GM23248 (cell line): ENCODE data around the gene PLD4. TPM values are rescaled to one million over a fixed set of nuclear protein-coding genes. Genes with fewer than 3 reads are reported as not detected.
"Not testable (repeated sequence)": the region's sequence is repeated elsewhere in the genome, so short reads cannot be mapped to it uniquely, and the experiment has no call there.

Experiments
- DNase-seq: peaks from one replicate; pipeline ENCODE4 v3.0.0-alpha.2; 2015
- H2AFZ ChIP-seq: fragments of 200-600 bp; sonication (generic); 2 replicates; pipeline ENCODE4 v1.6.1; 2016; ENCODE audit warnings: antibody characterized with exemption
- H3F3A ChIP-seq: fragments of 200-600 bp; sonication (generic); 2 replicates; pipeline ENCODE4 v1.6.1; 2016; ENCODE audit warnings: mild to moderate bottlenecking, antibody characterized with exemption, mixed run types; ENCODE audit not compliant: insufficient read depth
- H3K27ac ChIP-seq: fragments of 200-600 bp; sonication (generic); 2 replicates; pipeline ENCODE4 v1.5.1; 2016; ENCODE audit warnings: mild to moderate bottlenecking
- H3K27me3 ChIP-seq: fragments of 200-600 bp; sonication (generic); replicated peaks from 2 replicates; pipeline ENCODE4 v1.6.1; 2016; ENCODE audit warnings: mild to moderate bottlenecking; ENCODE audit not compliant: insufficient read depth
- H3K36me3 ChIP-seq: fragments of 200-600 bp; sonication (generic); 2 replicates; pipeline ENCODE4 v1.6.1; 2016; ENCODE audit warnings: low read depth, mild to moderate bottlenecking
- H3K4me1 ChIP-seq: fragments of 200-600 bp; sonication (generic); 2 replicates; pipeline ENCODE4 v1.6.1; 2016; ENCODE audit warnings: mild to moderate bottlenecking; ENCODE audit not compliant: insufficient read depth
- H3K4me2 ChIP-seq: fragments of 200-600 bp; sonication (generic); one replicate; pipeline ENCODE4 v1.6.1; 2016; ENCODE audit warnings: mild to moderate bottlenecking; ENCODE audit not compliant: unreplicated experiment
- H3K4me3 ChIP-seq: fragments of 200-600 bp; sonication (generic); 2 replicates; pipeline ENCODE4 v1.5.1; 2016; ENCODE audit warnings: mild to moderate bottlenecking
- H3K79me2 ChIP-seq: fragments of 200-600 bp; sonication (generic); 2 replicates; pipeline ENCODE4 v1.6.1; 2016; ENCODE audit warnings: mild to moderate bottlenecking; ENCODE audit not compliant: insufficient read depth
- H3K9ac ChIP-seq: fragments of 200-600 bp; sonication (generic); 2 replicates; pipeline ENCODE4 v1.6.1; 2016; ENCODE audit warnings: mild to moderate bottlenecking
- H3K9me2 ChIP-seq: fragments of 200-600 bp; sonication (generic); 2 replicates; pipeline ENCODE4 v1.6.1; 2016; ENCODE audit warnings: mixed run types, mild to moderate bottlenecking, moderate library complexity; ENCODE audit not compliant: insufficient read depth
- H3K9me3 ChIP-seq: fragments of 200-600 bp; sonication (generic); one replicate; pipeline ENCODE4 v1.6.1; 2017; ENCODE audit warnings: low read depth
- H4K20me1 ChIP-seq: fragments of 200-600 bp; sonication (generic); 2 replicates; pipeline ENCODE4 v1.6.0; 2016; ENCODE audit not compliant: insufficient read depth
- EZH2 ChIP-seq: fragments of 200-600 bp; sonication (generic); IDR thresholded peaks from 2 replicates; pipeline ENCODE4 v1.6.1; 2018; ENCODE audit warnings: antibody characterized with exemption, mild to moderate bottlenecking; ENCODE audit not compliant: insufficient read depth, poor library complexity, severe bottlenecking
- EZH2phosphoT487 ChIP-seq: fragments of 200-600 bp; sonication (generic); IDR thresholded peaks from 2 replicates; pipeline ENCODE4 v1.6.1; 2018; ENCODE audit warnings: antibody characterized with exemption, moderate library complexity, mild to moderate bottlenecking, low read depth; ENCODE audit not compliant: insufficient read depth
- WGBS, 2 experiments: methylation state at CpG; one replicate each; pipeline ENCODE4 v1.1.6; 2015 to 2017; ENCODE audit warnings: low lambda C conversion rate in 2 of 2, low coverage in 1 of 2; ENCODE audit errors: missing lambda C conversion rate in 2 of 2; 5-methylcytosine and 5-hydroxymethylcytosine counted together
- in situ Hi-C: fragments of 300-500 bp; cut with MboI; formaldehyde crosslinking; loops from 2 replicates; pipeline ENCODE4 v1.15.0; 2020
- polyA plus RNA-seq: library from polyadenylated mRNA; unstranded; fragments of >200 nt; fragmentation: Nextera tagmentation; extraction: Ambion mirVana; gene quantifications from 2 replicates; pipeline ENCODE4 v1.2.1, GENCODE V29; 2016
- total RNA-seq: library from RNA; depleted of rRNA; stranded (reverse); fragments of >200 nt; shearing (Covaris generic); gene quantifications from 2 replicates; pipeline ENCODE4 v1.2.3, GENCODE V29; 2014

The PLD4 gene
- total and polyA plus RNA-seq, 2 experiments from 2014 or later = not detected

DNA sequence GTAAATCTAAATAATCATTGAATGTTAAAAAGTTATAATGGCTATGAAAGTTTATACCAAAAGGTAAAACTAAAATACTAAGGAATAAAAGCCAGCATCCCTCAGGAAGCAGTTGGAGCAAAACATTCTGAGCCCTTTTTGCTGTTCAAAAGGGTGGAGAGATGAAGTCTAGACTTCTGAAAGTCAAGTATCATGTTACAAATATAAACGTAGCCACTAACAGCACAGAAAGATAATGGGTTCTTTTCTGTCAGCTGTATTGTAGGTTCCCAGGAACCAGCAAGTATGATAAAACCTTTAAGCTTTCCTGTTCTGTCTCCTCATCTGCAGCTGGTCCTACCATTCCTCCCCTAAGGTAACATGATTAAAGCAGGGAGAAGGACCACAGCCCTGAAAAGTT lies 16.4 kb upstream of the PLD4 start:
- H3K4me1 ChIP-seq = no peaks in the 10 kb centered on the region
- H3K9me3 ChIP-seq = no peaks in the 10 kb centered on the region
- H3K4me3 ChIP-seq = no peak overlapping the region
- TF ChIP-seq EZH2 = no peak
- H3K27me3 ChIP-seq = peaks cover 7% of the 10 kb centered on the region; the same call in 1 of the 2 replicates
- H4K20me1 ChIP-seq = no peaks in the 10 kb centered on the region
- no peak for DNase-seq
- H2AFZ ChIP-seq = no peak overlapping the region
- no peak overlapping the region for H3K4me2 ChIP-seq
- no peaks in the 10 kb centered on the region for H3K9me2 ChIP-seq
- whole genome bisulfite sequencing, 2 experiments = 0% methylated on average over 1 of the region's 1 CpG
- H3K27ac ChIP-seq = no peak overlapping the region
- H3K9ac ChIP-seq = no peak overlapping the region
- in situ Hi-C loops = loop anchor here (10.0 kb wide), 1 partner anchor 136 kb away; no protein-coding TSS in a partner anchor
- no peaks in the 10 kb centered on the region for H3K79me2 ChIP-seq
- no peaks in the 10 kb centered on the region for H3K36me3 ChIP-seq
- no peaks in the 10 kb centered on the region for H3F3A ChIP-seq

DNA sequence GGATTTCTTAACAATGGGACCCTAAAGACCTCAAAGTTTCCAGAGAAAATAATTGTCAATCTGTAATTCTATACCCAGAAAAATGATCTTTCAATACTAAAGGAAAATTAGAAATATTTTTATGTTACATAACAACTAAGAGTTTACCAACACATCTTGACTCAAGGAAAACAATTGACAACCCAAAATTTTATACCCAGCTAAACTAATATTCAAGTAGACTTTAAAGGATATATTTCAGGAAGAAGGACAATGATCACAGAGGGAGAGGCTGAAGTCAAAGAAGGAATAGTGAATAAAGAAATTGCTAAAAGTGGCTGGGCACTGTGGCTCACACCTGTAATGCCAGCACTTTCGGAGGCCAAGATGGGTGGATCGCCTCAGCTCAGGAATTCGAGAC lies 12.6 kb upstream of the PLD4 start:
- no peaks in the 10 kb centered on the region for H3K9me2 ChIP-seq
- 42 to 47% methylated on average over 3 of the region's 3 CpGs for WGBS, 2 experiments
- H3K4me1 ChIP-seq = no peaks in the 10 kb centered on the region
- no peak overlapping the region for H2AFZ ChIP-seq
- in situ Hi-C loops = no loop called here
- TF ChIP-seq EZH2 (no peak), EZH2phosphoT487 (no peak)
- peaks cover 30% of the 10 kb centered on the region for H3K27me3 ChIP-seq
- no peak overlapping the region for H3K9ac ChIP-seq
- H3K79me2 ChIP-seq = no peaks in the 10 kb centered on the region
- H3K4me3 ChIP-seq = no peak overlapping the region
- H3F3A ChIP-seq = no peaks in the 10 kb centered on the region
- no peak for DNase-seq
- H3K4me2 ChIP-seq = no peak overlapping the region
- H4K20me1 ChIP-seq = no peaks in the 10 kb centered on the region
- no peaks in the 10 kb centered on the region for H3K36me3 ChIP-seq
- no peaks in the 10 kb centered on the region for H3K9me3 ChIP-seq
- H3K27ac ChIP-seq = no peak overlapping the region

DNA sequence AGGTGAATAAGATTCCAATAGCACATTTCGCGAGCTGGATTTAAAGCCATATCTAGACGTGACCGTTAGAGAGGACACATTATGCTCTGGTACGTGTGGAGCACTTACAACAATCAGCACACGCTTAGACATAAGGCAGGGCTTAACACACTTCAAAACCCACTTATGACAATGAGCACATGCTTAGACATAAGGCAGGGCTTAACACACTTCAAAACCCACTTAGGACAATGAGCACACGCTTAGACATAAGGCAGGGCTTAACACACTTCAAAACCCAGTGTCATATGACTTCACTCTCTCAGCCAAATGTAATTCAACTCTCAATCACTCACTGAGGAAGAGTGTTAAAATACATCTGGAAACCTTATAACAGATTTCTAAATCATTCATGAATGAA lies 11.2 kb upstream of the PLD4 start:
- no peak overlapping the region for H3K4me3 ChIP-seq
- H3K9me3 ChIP-seq = no peaks in the 10 kb centered on the region
- peaks cover 30% of the 10 kb centered on the region for H3K27me3 ChIP-seq
- H3K4me2 ChIP-seq = no peak overlapping the region
- no peak overlapping the region for H3K9ac ChIP-seq
- in situ Hi-C loops = no loop called here
- no peaks in the 10 kb centered on the region for H3K79me2 ChIP-seq
- no peak overlapping the region for H3K27ac ChIP-seq
- H3F3A ChIP-seq = no peaks in the 10 kb centered on the region
- no peaks in the 10 kb centered on the region for H4K20me1 ChIP-seq
- TF ChIP-seq EZH2phosphoT487 (no peak), EZH2 (no peak)
- DNase-seq = no peak
- no peaks in the 10 kb centered on the region for H3K9me2 ChIP-seq
- H3K36me3 ChIP-seq = no peaks in the 10 kb centered on the region
- no peaks in the 10 kb centered on the region for H3K4me1 ChIP-seq
- 14 to 21% methylated on average over 7 of the region's 7 CpGs for WGBS, 2 experiments
- H2AFZ ChIP-seq = no peak overlapping the region

DNA sequence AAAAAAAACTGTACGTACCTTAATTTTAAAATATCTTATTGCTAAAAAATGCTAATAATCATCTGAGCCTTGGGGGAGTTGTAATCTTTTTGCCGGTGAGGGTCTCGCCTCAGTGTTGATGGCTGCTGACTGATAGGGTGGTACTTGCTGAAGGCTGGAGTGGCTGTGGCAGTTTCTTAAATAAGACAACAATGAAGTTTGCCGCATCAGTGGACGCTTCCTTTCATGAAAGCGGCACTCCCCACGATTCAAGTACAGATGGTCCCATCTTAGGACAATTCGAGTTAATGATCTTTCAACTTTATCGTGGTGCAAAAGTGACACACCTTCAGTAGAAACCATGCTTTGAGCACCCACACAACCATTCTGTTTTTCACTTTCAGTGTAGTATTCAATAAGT lies 7.6 kb upstream of the PLD4 start:
- H3K27ac ChIP-seq = no peak overlapping the region
- H3K9ac ChIP-seq = no peak overlapping the region
- TF ChIP-seq EZH2phosphoT487 (no peak), EZH2 (no peak)
- H3K36me3 ChIP-seq = no peaks in the 10 kb centered on the region
- no peak overlapping the region for H3K4me2 ChIP-seq
- no peaks in the 10 kb centered on the region for H3K9me3 ChIP-seq
- WGBS, 2 experiments = 87 to 89% methylated on average over 9 of the region's 9 CpGs
- H3K79me2 ChIP-seq = no peaks in the 10 kb centered on the region
- no peak for DNase-seq
- no peaks in the 10 kb centered on the region for H3F3A ChIP-seq
- no peak overlapping the region for H2AFZ ChIP-seq
- H3K9me2 ChIP-seq = no peaks in the 10 kb centered on the region
- H3K4me1 ChIP-seq = no peaks in the 10 kb centered on the region
- no peak overlapping the region for H3K4me3 ChIP-seq
- in situ Hi-C loops = no loop called here
- H3K27me3 ChIP-seq = peaks cover 36% of the 10 kb centered on the region
- no peaks in the 10 kb centered on the region for H4K20me1 ChIP-seq

DNA sequence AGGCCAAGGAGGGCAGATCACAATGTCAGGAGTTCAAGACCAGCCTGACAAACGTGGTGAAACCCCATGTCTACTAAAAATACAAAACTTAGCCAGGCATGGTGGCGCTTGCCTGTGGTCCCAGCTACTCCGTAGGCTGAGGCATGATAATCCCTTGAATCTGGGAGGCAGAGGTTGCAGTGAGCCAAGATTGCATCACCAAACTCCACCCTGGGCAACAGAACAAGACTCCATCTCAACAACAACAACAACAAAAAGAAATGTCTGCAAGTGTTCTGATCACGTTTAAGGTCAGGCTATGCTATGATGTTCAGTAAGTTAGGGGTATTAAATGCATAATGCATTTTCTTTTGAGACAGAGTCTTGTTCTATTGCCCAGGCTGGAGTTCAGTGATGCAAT lies 6.7 kb upstream of the PLD4 start:
- peak; percentile 29 for DNase-seq
- H3K4me2 ChIP-seq = no peak overlapping the region
- H3K9me2 ChIP-seq = no peaks in the 10 kb centered on the region
- no peak overlapping the region for H3K4me3 ChIP-seq
- H3K79me2 ChIP-seq = no peaks in the 10 kb centered on the region
- no peaks in the 10 kb centered on the region for H3K36me3 ChIP-seq
- peaks cover 36% of the 10 kb centered on the region for H3K27me3 ChIP-seq
- H3K9me3 ChIP-seq = no peaks in the 10 kb centered on the region
- in situ Hi-C loops = no loop called here
- no peak overlapping the region for H3K9ac ChIP-seq
- WGBS, 2 experiments = 1 to 7% methylated on average over 4 of the region's 4 CpGs
- H3K4me1 ChIP-seq = no peaks in the 10 kb centered on the region
- H3K27ac ChIP-seq = no peak overlapping the region
- no peak overlapping the region for H2AFZ ChIP-seq
- no peaks in the 10 kb centered on the region for H3F3A ChIP-seq
- TF ChIP-seq EZH2phosphoT487 = no peak
- no peak for TF ChIP-seq EZH2
- no peaks in the 10 kb centered on the region for H4K20me1 ChIP-seq

DNA sequence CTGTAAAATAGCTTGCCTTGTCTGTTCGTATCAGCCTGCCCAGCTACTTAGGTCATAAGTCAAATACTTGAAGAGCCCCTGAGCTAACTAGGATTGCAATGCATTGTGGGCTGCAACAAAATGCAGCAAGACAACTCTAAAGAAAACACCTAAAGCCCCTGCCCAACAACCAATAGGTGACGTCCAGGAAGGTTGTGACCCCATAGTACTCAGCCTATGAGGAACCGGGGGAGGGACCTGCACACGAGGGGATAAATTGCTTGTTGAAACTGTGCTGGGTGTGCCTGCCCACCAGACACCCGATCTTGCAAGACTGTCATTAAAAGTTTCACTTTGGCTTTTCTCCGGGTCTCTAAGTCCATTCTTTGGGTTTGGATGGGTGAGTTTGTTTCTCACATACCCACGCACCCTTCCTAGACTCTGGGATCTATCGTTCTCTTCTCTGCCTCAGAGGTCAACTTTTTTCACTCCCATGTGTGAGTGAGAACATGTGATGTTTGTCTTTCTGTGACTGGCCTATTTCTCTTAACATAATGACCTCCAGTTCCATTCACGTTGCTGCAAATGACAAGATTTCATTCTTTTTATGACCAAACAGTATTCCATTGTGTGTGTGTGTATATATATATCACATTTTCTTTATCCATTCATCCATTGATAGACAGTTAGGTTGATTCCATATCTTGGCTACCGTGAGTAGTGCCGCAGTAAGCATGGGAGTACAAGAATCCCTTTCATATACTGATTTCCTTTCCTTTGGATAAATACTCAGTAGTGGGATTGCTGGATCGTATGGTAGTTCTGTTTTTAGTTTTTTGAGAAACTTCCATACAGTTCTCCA lies 5.3 kb upstream of the PLD4 start:
- H3K27me3 ChIP-seq = peaks cover 26% of the 10 kb centered on the region
- H3F3A ChIP-seq, H3K36me3 ChIP-seq, H3K79me2 ChIP-seq, H3K9me2 ChIP-seq, in situ Hi-C loops, H2AFZ ChIP-seq, H3K9me3 ChIP-seq, H3K9ac ChIP-seq, DNase-seq, H3K4me1 ChIP-seq, H3K4me3 ChIP-seq, H3K27ac ChIP-seq, H3K4me2 ChIP-seq, H4K20me1 ChIP-seq: not testable (repeated sequence)
- 78 to 81% methylated on average over 12 of the region's 12 CpGs for WGBS, 2 experiments
